NCI-H460 (cell line): ENCODE measurements around the gene CCDC159. TPM values are rescaled to one million over a fixed set of nuclear protein-coding genes. Genes with fewer than 3 reads are reported as not detected.
"Not testable (repeated sequence)": the region's sequence is repeated elsewhere in the genome, so short reads cannot be mapped to it uniquely, and the experiment has no call there.

Experiments
- DNase-seq: peaks from one replicate; pipeline ENCODE4 v3.0.0-alpha.2; 2016; ENCODE audit warnings: low read depth; ENCODE audit errors: extremely low read depth
- total RNA-seq: library from RNA; depleted of rRNA; stranded (reverse); fragments of >200 nt; shearing (Covaris generic); gene quantifications from 2 replicates; pipeline ENCODE4 v1.2.3, GENCODE V29; 2014

The CCDC159 gene
- total RNA-seq, 1 experiment from 2014 or later: 7.1 TPM

- DNase-seq: no peak
Observed at GRCh38 chr19:11337080-11337479, 9.2 kb upstream of the CCDC159 start.

GRCh38 chr19:11338121-11338520 is 8.2 kb upstream of the CCDC159 start:
- no peak for DNase-seq

GRCh38 chr19:11338569-11339253 is 7.6 kb upstream of the CCDC159 start:
- no peak for DNase-seq

- peak; percentile 83 for DNase-seq
Observed at GRCh38 chr19:11339254-11340098, 6.8 kb upstream of the CCDC159 start, which contains the start of gene RAB3D. Gene RAB3D (minus strand): TSS chr19:11339657. CDS start chr19:11337399, 2,258 bp downstream.

- not testable (repeated sequence) for DNase-seq
Observed at GRCh38 chr19:11340099-11340467, 6.2 kb upstream of the CCDC159 start.

- DNase-seq: no peak
Observed at GRCh38 chr19:11342429-11342828, 3.9 kb upstream of the CCDC159 start.

GRCh38 chr19:11345122-11345803 is 1.1 kb upstream of the CCDC159 start:
- no peak for DNase-seq

- DNase-seq: no peak
Observed at GRCh38 chr19:11347546-11348039, 1.3 kb downstream of the CCDC159 start.

GRCh38 chr19:11349171-11349570 is 2.9 kb downstream of the CCDC159 start:
- DNase-seq: no peak

GRCh38 chr19:11354102-11354501 is 7.8 kb downstream of the CCDC159 start:
- DNase-seq: not testable (repeated sequence)

- peak; percentile 83 for DNase-seq
Observed at GRCh38 chr19:11355160-11356073, 9.1 kb downstream of the CCDC159 start, which contains the start of gene PLPPR2. Gene PLPPR2 (plus strand): TSS chr19:11355432. CDS start chr19:11357674, 2,242 bp downstream.

GRCh38 chr19:11356074-11356397 is 9.7 kb downstream of the CCDC159 start:
- no peak for DNase-seq

GRCh38 chr19:11356676-11357550 is 10.6 kb downstream of the CCDC159 start:
- no peak for DNase-seq

GRCh38 chr19:11359421-11359820 is 13.1 kb downstream of the CCDC159 start:
- no peak for DNase-seq

GRCh38 chr19:11361037-11361770 is 14.9 kb downstream of the CCDC159 start:
- no peak for DNase-seq

GRCh38 chr19:11361771-11362731 is 15.7 kb downstream of the CCDC159 start:
- no peak for DNase-seq

GRCh38 chr19:11363881-11364280 is 17.6 kb downstream of the CCDC159 start:
- DNase-seq: no peak
